GM13976 (cell line): ENCODE results near the gene TDRD15.

Source experiments
- DNase-seq: peaks from one replicate; pipeline ENCODE4 v3.0.0; 2012; ENCODE audit warnings: low spot score
- in situ Hi-C: fragments of 300-500 bp; cut with MboI; formaldehyde crosslinking; loops from one replicate; pipeline ENCODE4 v1.12.0; 2022; ENCODE audit warnings: low sequenced_read_pairs, mixed read lengths, inconsistent platforms; ENCODE audit not compliant: unreplicated experiment
- TF ChIP-seq, protein P1 (sequence below): IDR thresholded peaks from 2 replicates; pipeline ENCODE4 v1.5.1; 2012; ENCODE audit warnings: borderline replicate concordance, mild to moderate bottlenecking; ENCODE audit not compliant: insufficient read depth; ENCODE audit errors: extremely low read depth, missing control alignments, control extremely low read depth

TDRD15 gene

DNA sequence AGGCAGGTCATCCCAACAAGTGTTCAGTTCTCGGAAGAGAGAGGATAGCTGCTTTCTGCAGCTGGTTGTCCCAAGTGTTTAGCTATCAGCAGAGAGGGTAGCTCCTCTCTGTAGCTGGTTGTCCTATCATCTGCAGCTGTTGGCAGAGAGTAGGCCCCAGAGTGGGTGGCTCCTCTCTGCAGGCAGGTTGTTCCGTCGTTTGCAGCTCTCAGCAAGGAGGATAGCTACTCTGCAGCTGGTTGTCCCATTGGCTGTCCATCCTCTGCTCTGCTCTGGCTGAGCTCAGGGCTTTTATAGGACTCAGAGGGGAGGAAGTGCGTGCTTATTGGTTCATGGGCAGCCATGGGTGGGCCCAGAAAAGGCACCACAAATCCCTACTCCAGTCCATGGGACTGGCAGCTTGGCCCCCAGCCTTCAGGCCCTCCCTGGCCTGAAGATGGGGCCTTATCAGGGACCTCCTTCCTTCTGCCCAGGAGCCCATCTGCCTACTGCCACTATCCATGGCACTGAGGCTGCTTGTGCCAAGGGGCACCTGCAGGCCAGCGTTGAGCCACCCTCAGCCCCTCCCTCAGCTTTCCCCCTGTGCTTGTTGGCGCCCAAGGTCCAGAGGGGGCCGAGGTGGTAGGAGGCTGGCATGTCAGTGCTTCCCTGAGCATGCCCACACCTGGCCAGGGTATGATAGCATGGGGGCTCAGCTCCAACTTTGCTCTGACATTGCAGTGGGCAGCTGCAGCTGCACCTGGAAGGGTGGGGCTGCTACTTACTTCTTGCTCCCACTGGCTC lies 38.3 kb downstream of the TDRD15 start:
- in situ Hi-C loops: no loop called here
- no peak for DNase-seq
- TF ChIP-seq, protein P1, sequence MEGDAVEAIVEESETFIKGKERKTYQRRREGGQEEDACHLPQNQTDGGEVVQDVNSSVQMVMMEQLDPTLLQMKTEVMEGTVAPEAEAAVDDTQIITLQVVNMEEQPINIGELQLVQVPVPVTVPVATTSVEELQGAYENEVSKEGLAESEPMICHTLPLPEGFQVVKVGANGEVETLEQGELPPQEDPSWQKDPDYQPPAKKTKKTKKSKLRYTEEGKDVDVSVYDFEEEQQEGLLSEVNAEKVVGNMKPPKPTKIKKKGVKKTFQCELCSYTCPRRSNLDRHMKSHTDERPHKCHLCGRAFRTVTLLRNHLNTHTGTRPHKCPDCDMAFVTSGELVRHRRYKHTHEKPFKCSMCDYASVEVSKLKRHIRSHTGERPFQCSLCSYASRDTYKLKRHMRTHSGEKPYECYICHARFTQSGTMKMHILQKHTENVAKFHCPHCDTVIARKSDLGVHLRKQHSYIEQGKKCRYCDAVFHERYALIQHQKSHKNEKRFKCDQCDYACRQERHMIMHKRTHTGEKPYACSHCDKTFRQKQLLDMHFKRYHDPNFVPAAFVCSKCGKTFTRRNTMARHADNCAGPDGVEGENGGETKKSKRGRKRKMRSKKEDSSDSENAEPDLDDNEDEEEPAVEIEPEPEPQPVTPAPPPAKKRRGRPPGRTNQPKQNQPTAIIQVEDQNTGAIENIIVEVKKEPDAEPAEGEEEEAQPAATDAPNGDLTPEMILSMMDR: no peak

DNA sequence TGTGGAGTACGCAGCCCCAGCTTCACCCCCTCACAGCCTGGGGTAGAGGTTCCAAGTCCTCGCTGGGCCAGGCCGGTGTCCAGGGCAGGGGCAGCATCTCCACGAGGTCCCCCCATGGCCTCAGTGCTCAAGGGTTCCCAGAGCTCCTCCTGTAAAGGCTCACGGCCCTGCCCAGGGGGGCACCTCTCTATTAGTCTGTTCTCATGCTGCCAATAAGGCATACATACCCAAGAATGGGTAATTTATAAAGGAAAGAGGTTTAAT lies 38.8 kb downstream of the TDRD15 start:
- no peak for DNase-seq
- TF ChIP-seq, protein P1: no peak
- in situ Hi-C loops: no loop called here

DNA sequence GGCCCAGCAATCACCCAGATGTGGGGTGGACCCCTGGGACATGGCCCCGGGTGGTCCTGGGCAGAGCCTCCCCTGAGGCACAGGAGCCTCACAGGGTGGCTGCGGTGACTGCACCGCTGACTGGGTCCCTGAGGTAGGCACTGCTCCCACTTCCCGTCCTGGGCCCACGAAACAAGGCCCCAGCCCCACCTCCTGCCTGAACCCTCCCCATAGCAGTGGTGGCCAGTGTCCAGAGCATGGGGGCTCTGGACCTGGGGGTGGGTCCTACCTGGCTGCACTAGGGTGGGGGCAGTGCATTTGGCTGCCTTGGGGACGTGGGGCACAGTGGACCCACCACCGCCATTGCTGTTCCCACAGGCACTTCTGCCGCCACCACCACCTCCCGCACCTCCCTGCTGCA lies 39.4 kb downstream of the TDRD15 start:
- in situ Hi-C loops: no loop called here
- no peak for DNase-seq
- TF ChIP-seq, protein P1: no peak

DNA sequence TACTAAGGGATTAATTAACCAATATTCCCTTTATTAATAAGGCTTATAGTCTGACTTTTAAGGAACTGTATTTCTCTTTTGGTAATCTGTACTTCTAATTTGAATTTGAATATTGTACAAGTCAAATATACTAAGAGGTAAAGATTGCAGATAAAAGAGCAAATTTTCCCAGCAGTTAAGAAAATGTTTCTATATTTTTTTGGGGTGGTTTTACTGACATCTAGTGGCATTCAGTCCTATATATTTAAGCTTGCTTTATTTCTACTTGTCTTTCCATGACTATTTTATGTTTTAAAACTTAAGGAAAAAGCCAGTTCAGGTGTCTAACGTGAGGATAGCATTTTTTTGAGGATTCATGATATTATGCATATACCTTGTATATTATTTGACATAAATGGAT lies 41.6 kb downstream of the TDRD15 start:
- in situ Hi-C loops: no loop called here
- DNase-seq: no peak
- TF ChIP-seq, protein P1: no peak

DNA sequence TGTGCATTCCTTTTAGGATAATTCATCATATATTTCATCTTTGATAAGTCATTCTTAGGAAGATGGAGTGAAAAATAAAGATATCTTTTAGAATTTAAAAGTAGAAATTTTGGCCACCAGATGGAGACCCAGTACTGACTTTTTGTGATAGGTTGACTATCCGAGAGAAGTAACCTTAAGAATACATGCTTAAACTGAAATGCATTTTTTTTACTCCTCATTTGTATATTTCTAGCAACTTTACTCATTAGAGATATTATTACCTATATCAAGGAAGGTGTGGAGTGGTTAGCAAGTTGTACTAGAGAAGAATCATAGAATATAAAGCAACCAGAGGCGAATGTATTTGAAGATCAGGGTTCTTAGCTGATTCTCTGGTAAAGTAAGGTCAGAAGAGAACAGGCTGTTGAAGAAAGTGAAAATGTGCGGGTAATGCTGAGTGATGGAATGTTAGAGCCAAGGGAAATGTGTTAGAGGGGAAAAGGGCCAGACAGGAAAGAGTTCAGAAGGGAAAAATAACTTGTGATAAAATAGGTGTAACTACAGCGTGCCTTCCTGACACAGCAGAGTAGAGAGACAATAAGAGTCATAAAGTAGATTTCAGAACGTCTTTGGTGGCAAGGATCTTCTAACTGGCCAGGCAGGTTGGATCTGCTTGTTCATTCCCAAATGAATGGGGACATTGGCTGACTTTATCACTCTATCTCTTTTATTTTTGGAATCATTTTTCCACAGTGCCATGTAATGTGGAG lies 52.3 kb downstream of the TDRD15 start:
- TF ChIP-seq, protein P1: no peak
- DNase-seq: no peak
- in situ Hi-C loops: no loop called here

DNA sequence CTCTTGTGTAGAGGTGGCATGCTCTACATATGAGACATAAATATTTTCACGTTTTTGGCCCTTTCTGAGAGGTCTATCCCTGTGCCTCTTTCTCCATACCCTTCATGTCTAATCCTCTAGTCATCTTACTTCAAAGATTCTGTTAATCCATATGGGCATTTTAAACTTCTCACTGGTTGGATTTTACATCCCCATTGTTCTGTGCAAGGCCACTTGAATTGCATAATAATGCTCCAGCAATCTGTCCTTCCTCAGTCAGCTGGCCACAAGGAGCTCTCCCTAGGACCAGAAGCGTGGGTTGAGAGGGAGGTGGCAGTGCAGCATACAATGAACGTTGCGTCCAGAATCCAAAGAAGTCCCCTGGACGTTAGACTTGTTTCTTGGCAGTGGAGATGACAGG lies 58.2 kb downstream of the TDRD15 start:
- DNase-seq: no peak
- in situ Hi-C loops: no loop called here
- TF ChIP-seq, protein P1: no peak
